Fibroblast of upper back skin (primary cell): ENCODE results near the gene ZNF521.

Source experiments
- DNase-seq: peaks from one replicate; pipeline ENCODE4 v3.0.0-alpha.2; 2013

Gene ZNF521

GRCh38 chr18:25164848-25165811 lies 186.8 kb downstream of the ZNF521 start:
- peak; percentile 78 for DNase-seq

GRCh38 chr18:25164211-25164847 lies 187.6 kb downstream of the ZNF521 start:
- DNase-seq = no peak

GRCh38 chr18:25153426-25153825 lies 198.5 kb downstream of the ZNF521 start:
- no peak for DNase-seq

- no peak for DNase-seq
These were observed 204.0 kb downstream of the ZNF521 start for GRCh38 chr18:25147877-25148488.

- peak; percentile 19 for DNase-seq
These were observed 205.5 kb downstream of the ZNF521 start for GRCh38 chr18:25146512-25146910.

GRCh38 chr18:25145731-25146511 lies 206.0 kb downstream of the ZNF521 start:
- DNase-seq = no peak

GRCh38 chr18:25144820-25145219 lies 207.1 kb downstream of the ZNF521 start:
- DNase-seq = peak; percentile 91

- no peak for DNase-seq
These were observed 210.1 kb downstream of the ZNF521 start for GRCh38 chr18:25141886-25142285.

- DNase-seq = no peak
These were observed 210.6 kb downstream of the ZNF521 start for GRCh38 chr18:25141399-25141798.

- DNase-seq = no peak
These were observed 211.0 kb downstream of the ZNF521 start for GRCh38 chr18:25140962-25141308.

GRCh38 chr18:25140124-25140961 lies 211.6 kb downstream of the ZNF521 start:
- DNase-seq = no peak

- no peak for DNase-seq
These were observed 214.8 kb downstream of the ZNF521 start for GRCh38 chr18:25137197-25137472.

- DNase-seq = no peak
These were observed 215.4 kb downstream of the ZNF521 start for GRCh38 chr18:25136416-25137196.

GRCh38 chr18:25134861-25135260 lies 217.1 kb downstream of the ZNF521 start:
- DNase-seq = peak; percentile 24

- no peak for DNase-seq
These were observed 218.1 kb downstream of the ZNF521 start for GRCh38 chr18:25133879-25134278.

GRCh38 chr18:25132786-25133496 lies 219.0 kb downstream of the ZNF521 start:
- DNase-seq = no peak

- DNase-seq = no peak
These were observed 225.2 kb downstream of the ZNF521 start for GRCh38 chr18:25126751-25127150.

- DNase-seq = peak; percentile 47
These were observed 226.3 kb downstream of the ZNF521 start for GRCh38 chr18:25125680-25126079.

GRCh38 chr18:25123438-25124232 lies 228.3 kb downstream of the ZNF521 start:
- DNase-seq = no peak

GRCh38 chr18:25121442-25121841 lies 230.5 kb downstream of the ZNF521 start:
- no peak for DNase-seq
